Small intestine (tissue), 7 donors: ENCODE data around the gene PTPN4. TPM values are rescaled to one million over a fixed set of nuclear protein-coding genes. Genes with fewer than 3 reads are reported as not detected.
A peak's percentile ranks its signal among the peaks of the same experiment; 100 is the strongest.
"Not testable (repeated sequence)": the region's sequence is repeated elsewhere in the genome, so short reads cannot be mapped to it uniquely, and the experiment has no call there.

Source experiments
- DNase-seq, 2 donors: peaks; one replicate each; pipeline versions ENCODE4 v3.0.0 to v3.0.0-alpha.2; 2013
- FAIRE-seq: peaks from 2 replicates; lab custom pipeline; 2012; peaks lifted over from hg19 to GRCh38; lab: Jason Lieb, UNC
- H3K27ac ChIP-seq, 3 donors: one replicate each; pipeline ENCODE4 v1.5.1; 2013; ENCODE audit warnings: low read length in 2 of 3, mild to moderate bottlenecking in 2 of 3, control low read depth in 1 of 3, inconsistent platforms in 1 of 3, low read depth in 1 of 3, moderate library complexity in 1 of 3
- H3K27me3 ChIP-seq, 3 donors: one replicate each; pipeline ENCODE4 v1.6.1; 2013; ENCODE audit warnings: low read length in 3 of 3, inconsistent platforms in 1 of 3; ENCODE audit not compliant: control insufficient read depth in 3 of 3, insufficient read depth in 3 of 3
- H3K36me3 ChIP-seq, 3 donors: one replicate each; pipeline ENCODE4 v1.6.1; 2013; ENCODE audit warnings: low read length in 3 of 3, inconsistent platforms in 1 of 3, low read depth in 1 of 3, mild to moderate bottlenecking in 1 of 3, moderate library complexity in 1 of 3; ENCODE audit not compliant: control insufficient read depth in 3 of 3, insufficient read depth in 2 of 3
- H3K4me1 ChIP-seq, 3 donors: one replicate each; pipeline ENCODE4 v1.6.1; 2013; ENCODE audit warnings: low read length in 2 of 3, inconsistent platforms in 1 of 3, low read depth in 1 of 3, mild to moderate bottlenecking in 1 of 3, moderate library complexity in 1 of 3; ENCODE audit not compliant: control insufficient read depth in 3 of 3, insufficient read depth in 2 of 3
- H3K4me3 ChIP-seq, 3 donors: one replicate each; pipeline ENCODE4 v1.5.1; 2013; ENCODE audit warnings: low read length in 3 of 3, control low read depth in 1 of 3, inconsistent platforms in 1 of 3, low read depth in 1 of 3, mild to moderate bottlenecking in 1 of 3, moderate library complexity in 1 of 3
- H3K9me3 ChIP-seq, 2 donors: one replicate each; pipeline ENCODE4 v1.6.1; 2013; ENCODE audit warnings: low read depth in 1 of 2, low read length in 1 of 2; ENCODE audit not compliant: control insufficient read depth in 2 of 2, insufficient read depth in 1 of 2
- WGBS, 3 donors: extraction: QIAGEN DNeasy Blood & Tissue Kit; methylation state at CpG; one replicate each; pipeline ENCODE4 v1.1.7; 2013; 5-methylcytosine and 5-hydroxymethylcytosine counted together
- polyA plus RNA-seq, 4 donors: library from polyadenylated mRNA; stranded (reverse) in 3 of 4; unstranded in 1 of 4; fragments of 200-250 nt in 3 of 4; fragments of 120-200 nt in 1 of 4; gene quantifications; one replicate each; pipeline versions ENCODE4 v1.2.1 to v1.2.3, GENCODE V29; 2013
- donor health status: healthy with polysubstance abuse.
- donor health status: control.
- donor health status: control.
- donor health status: Bipolar disorder and iron deficiency.
- donor health status: healthy.

The PTPN4 gene
- polyA plus RNA-seq, 4 donors, result 1.9 to 13.4 (median 6.0) TPM

DNA sequence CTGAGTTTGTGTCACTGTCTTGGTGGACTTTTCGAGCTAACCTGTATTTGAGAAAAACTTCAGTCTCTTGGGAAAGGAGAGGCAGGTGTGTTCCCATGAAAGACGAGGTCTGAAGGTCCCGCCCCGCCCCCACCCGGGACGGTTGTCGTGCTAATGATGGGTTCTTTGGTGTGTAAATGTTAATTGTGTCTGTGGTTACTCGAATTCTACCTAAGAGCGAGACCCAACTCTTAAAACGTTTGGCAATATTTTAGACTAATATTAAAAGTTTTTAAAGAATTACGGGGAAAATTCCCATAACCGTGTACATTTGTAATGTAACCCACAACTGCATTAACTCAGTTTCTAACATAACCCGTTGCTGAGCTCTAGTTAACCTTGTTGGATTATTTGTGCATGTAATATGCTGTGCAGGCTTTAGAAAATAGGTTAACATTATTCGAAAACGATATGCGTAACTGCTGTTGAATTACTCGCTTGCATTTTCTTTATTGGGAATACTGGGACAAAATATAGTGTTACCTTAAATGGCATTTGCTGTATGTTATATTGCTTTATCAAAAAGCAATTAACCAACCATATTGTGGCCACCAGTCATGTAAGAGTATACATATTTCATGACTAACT lies 254.0 kb downstream of the PTPN4 start:
- Histone ChIP-seq H3K27me3 (no peaks in the 10 kb centered on the region), H3K36me3 (peaks cover 0 to 3% (median 0%) of the 10 kb centered on the region in 3 donors), H3K4me3 (peak overlapping the region; percentile 74 to 95 (median 83)), H3K9me3 (no peaks in the 10 kb centered on the region), H3K4me1 (peaks cover 0 to 6% (median 0%) of the 10 kb centered on the region in 3 donors), H3K27ac (peak overlapping the region; percentile 95 to 97 (median 96))
- FAIRE-seq (no peak), DNase-seq (peak; percentile 30 to 65)
- WGBS, 3 donors, result 9 to 21% (median 13%) methylated on average over 17 of the region's 17 CpGs

DNA sequence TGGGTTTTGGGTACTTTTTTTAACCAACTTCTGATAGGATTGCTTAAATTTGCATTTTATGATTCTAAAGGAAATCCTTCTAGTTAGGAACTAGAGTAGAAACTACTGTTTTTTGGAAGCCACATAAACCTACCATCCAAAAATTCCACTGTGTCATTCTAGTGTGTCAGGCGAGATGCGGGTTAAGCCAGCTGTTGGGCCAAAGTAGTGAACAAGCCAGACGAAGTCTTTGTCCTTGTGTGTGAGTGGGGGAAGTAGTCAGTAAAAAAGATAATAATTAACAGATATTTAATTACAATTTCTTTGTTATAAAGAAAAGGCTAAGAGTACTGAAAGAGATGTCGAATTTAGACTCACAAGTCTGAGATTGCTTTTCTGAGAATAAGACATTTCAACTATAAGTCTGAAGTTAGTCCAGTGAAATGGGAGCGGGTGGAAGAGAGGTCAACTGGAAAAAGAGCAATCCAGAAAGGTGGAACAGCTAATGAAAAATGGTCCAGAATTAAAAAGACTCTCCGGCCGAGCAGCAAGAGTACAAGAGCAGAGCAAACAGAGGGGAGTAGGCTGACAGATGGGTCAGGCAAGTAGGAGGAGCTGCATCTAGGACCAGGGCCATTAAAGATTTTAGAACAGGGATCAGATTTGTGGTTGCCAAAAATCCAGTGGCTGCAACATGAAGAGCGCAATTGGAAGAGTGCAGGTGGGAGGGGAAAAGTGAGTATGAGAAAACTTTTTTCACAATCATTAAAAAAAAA lies 254.7 kb downstream of the PTPN4 start:
- H3K9me3 ChIP-seq, result no peaks in the 10 kb centered on the region
- FAIRE-seq (no peak), DNase-seq (peak; percentile 35 to 36)
- H3K4me3 ChIP-seq, result peak overlapping the region in 2 of 3 donors; percentile 74 to 83
- peaks cover 0 to 5% (median 0%) of the 10 kb centered on the region in 3 donors for H3K36me3 ChIP-seq
- 31 to 64% (median 51%) methylated on average over 8 of the region's 8 CpGs for WGBS, 3 donors
- peaks cover 0 to 6% (median 0%) of the 10 kb centered on the region in 3 donors for H3K4me1 ChIP-seq
- H3K27me3 ChIP-seq, result no peaks in the 10 kb centered on the region
- H3K27ac ChIP-seq, result peak overlapping the region in 1 of 3 donors; percentile 95

DNA sequence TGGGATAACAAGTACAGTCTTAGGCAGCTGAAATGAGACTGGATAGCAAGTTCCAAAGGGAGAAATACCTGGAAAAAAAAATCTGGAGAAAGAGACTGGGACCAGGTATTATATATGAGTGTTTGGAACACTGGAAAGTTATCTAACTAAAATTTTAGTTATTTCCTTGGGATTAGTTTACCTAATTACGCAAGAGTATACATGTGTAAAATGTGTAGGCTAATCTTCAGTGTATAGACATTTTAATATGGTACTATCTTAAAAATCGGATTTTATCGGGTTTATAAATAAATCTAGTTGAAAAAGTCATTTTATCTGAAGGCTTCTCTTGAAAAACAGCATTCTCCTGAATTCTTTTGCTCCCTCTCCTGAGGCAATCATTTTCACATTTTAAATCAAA lies 257.1 kb downstream of the PTPN4 start:
- Histone ChIP-seq H3K9me3 (no peaks in the 10 kb centered on the region), H3K27ac (no peak overlapping the region), H3K4me1 (peaks cover 0 to 6% (median 0%) of the 10 kb centered on the region in 3 donors), H3K4me3 (no peak overlapping the region), H3K36me3 (peaks cover 0 to 8% (median 0%) of the 10 kb centered on the region in 3 donors), H3K27me3 (no peaks in the 10 kb centered on the region)
- FAIRE-seq (no peak), DNase-seq (no peak)
- 75 to 94% (median 87%) methylated on average over 3 of the region's 3 CpGs for WGBS, 3 donors

DNA sequence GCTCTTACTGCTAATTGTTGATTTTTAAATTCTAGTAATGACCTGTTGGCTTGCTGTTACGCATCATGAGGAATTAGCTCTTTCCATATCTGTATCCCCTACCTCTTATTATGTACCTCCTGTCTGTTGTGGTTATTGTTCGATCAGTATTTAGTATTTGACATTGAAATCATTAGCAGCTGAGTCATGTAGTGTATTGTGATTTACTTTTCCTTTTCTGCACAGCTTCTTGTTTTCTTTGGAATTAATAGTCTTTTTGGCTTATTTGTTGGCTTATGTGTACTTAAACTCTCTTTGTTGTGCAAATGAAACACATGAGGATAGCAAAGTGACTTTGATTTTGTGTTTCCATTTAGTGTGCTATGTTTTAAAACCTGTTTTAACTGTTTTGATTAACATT lies 257.5 kb downstream of the PTPN4 start:
- no peaks in the 10 kb centered on the region for H3K9me3 ChIP-seq
- H3K4me3 ChIP-seq, result no peak overlapping the region
- H3K36me3 ChIP-seq, result peaks cover 0 to 8% (median 0%) of the 10 kb centered on the region in 3 donors
- 84 to 95% (median 88%) methylated on average over 2 of the region's 2 CpGs for WGBS, 3 donors
- H3K27ac ChIP-seq, result no peak overlapping the region
- peaks cover 0 to 6% (median 0%) of the 10 kb centered on the region in 3 donors for H3K4me1 ChIP-seq
- FAIRE-seq, result no peak
- H3K27me3 ChIP-seq, result no peaks in the 10 kb centered on the region
- no peak for DNase-seq

DNA sequence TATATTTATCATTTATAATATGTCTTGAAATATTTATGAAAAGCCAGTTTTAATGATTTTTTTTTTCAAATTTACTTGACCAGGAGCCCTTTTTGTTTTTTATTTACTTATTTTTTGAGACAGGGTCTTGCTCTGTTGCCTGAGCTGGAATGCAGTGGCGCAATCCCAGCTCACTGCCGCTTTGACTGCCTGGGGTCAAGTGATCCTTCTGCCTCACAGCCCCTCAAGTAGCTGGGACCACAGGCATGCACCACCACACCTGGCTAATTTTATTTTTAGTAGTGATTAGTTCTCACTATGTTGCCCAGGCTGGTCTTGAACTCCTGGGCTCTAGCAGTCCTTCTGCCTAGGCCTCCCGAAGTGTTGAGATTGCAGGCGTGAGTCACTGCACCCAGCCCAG lies 258.8 kb downstream of the PTPN4 start:
- DNase-seq (no peak), FAIRE-seq (no peak)
- Histone ChIP-seq H3K4me3 (no peak overlapping the region), H3K36me3 (peaks cover 0 to 8% (median 0%) of the 10 kb centered on the region in 3 donors), H3K27ac (no peak overlapping the region), H3K27me3 (no peaks in the 10 kb centered on the region), H3K9me3 (no peaks in the 10 kb centered on the region), H3K4me1 (peaks cover 0 to 5% (median 0%) of the 10 kb centered on the region in 3 donors)
- 90 to 95% (median 93%) methylated on average over 4 of the region's 4 CpGs for WGBS, 3 donors

DNA sequence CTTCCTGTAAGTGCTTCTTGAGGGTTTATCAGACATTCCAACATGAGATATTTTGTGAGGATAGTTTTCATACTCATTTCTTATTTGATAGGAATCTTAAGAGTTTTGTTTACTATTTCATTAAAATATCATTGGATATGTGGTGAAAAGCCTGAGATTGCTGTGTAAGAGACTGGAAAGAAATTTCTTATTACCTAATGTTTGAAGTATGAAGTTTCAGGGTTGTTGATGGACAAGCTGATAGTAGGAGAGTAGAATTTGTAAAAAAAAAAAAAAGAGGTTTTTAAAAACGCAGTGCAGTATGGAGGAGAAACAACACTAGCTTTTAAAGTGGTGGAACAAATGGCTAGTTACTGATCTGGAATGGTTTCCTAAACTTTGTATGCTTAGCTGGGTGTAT lies 260.8 kb downstream of the PTPN4 start:
- no peak for FAIRE-seq
- Histone ChIP-seq H3K9me3 (peaks cover 0 to 5% of the 10 kb centered on the region in 2 donors), H3K27ac (no peak overlapping the region), H3K27me3 (no peaks in the 10 kb centered on the region), H3K4me3 (no peak overlapping the region), H3K4me1 (no peaks in the 10 kb centered on the region), H3K36me3 (peaks cover 0 to 12% (median 0%) of the 10 kb centered on the region in 3 donors)
- WGBS, 3 donors, result 73 to 92% (median 78%) methylated on average over 1 of the region's 1 CpG
- DNase-seq, result no peak

DNA sequence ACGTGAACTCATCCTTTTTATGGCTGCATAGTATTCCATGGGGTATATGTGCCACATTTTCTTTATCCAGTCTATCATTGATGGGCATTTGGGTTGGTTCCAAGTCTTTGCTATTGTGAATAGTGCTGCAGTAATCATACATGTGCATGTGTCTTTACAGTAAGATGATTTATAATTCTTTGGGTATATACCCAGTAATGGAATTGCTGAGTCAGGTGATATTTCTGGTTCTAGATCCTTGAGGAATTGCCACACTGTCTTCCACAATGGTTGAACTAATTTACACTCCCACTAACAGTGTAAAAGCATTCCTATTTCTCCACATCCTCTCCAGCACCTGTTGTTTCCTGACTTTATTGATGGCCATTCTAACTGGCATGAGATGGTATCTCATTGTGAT lies 262.8 kb downstream of the PTPN4 start:
- H3K27me3 ChIP-seq, H3K27ac ChIP-seq, DNase-seq, H3K9me3 ChIP-seq, FAIRE-seq, H3K4me3 ChIP-seq, H3K4me1 ChIP-seq: not testable (repeated sequence)
- WGBS, 3 donors, result 92 to 100% (median 100%) methylated on average over 1 of the region's 1 CpG
- H3K36me3 ChIP-seq, result peaks cover 0 to 13% (median 0%) of the 10 kb centered on the region in 3 donors

DNA sequence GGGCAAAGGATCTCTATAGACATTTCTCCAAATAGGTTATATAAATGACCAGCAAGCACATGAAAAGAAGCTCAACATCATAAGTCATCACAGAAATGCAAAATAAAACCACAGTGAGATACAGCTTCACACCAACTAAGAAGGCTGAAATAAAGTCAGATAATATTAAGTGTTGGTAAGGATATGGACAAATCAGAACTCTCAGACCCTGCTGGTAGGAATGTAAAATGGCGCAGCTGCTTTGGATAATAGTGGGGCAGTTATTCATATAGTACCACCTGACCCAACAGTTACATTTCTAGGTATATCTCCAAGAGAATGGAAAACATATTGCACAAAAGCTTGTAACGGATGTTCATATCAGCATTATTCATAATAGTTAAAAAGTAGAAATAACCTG lies 267.2 kb downstream of the PTPN4 start:
- Histone ChIP-seq H3K27ac (no peak overlapping the region), H3K9me3 (peaks cover 0 to 9% of the 10 kb centered on the region in 2 donors), H3K4me1 (no peaks in the 10 kb centered on the region), H3K27me3 (no peaks in the 10 kb centered on the region), H3K4me3 (no peak overlapping the region), H3K36me3 (peaks cover 0 to 13% (median 0%) of the 10 kb centered on the region in 3 donors)
- WGBS, 3 donors, result 95 to 99% (median 97%) methylated on average over 2 of the region's 2 CpGs
- FAIRE-seq (no peak), DNase-seq (no peak)
